ENCODE data around the gene TRIOBP. TPM values are rescaled to one million over a fixed set of nuclear protein-coding genes. Genes with fewer than 3 reads are reported as not detected.

TRIOBP gene
- total RNA-seq (10 to 100 TPM; 15.0 to 43.0 (median 25.7) TPM), polyA plus RNA-seq (10 to 100 TPM in 1 of 2 donors, 1 to 10 TPM in 1; 6.7 to 15.4 TPM), total RNA-seq (31.5 reads per million, percentile 61 among the genes with 10 or more reads in this experiment)

GRCh38 chr22:37696657-37697537, at the start of gene TRIOBP:
Gene TRIOBP, plus strand, starts transcription at chr22:37697048. Its CDS starts 4,318 bp downstream, at chr22:37701366.
- intact Hi-C loops (cut with micrococcal nuclease): loop anchor here in 1 of 2 donors (1.0 to 2.0 kb wide), 2 partner anchors 39 to 50 kb away; partner anchors contain the start of gene PDXP
- no peaks in the 10 kb centered on the region for H3K9me3 ChIP-seq (ENCODE audit: control insufficient read depth in 2 of 3, low read length in 3 of 3)
- H3K27me3 ChIP-seq (ENCODE audit: control insufficient read depth in 2 of 2, insufficient read depth in 2 of 2, low read length in 2 of 2): no peaks in the 10 kb centered on the region
- DNase-seq (peak; percentile 73 to 95 (median 81)), ATAC-seq (peak; percentile 100)
- no peak within 1 kb of the TSS for H3K4me3 ChIP-seq (ENCODE audit: low read length)
- Mint-ChIP-seq H3K36me3 (peaks cover 4 to 21% (median 6%) of the 10 kb centered on the region in 5 donors), H3K4me1 (peaks cover 12 to 23% (median 15%) of the 10 kb centered on the region in 7 donors), H3K27me3 (no peaks in the 10 kb centered on the region), H3K27ac (peak within 1 kb of the TSS in 5 of 9 donors; percentile 12 to 83 (median 59)), H3K9me3 (no peaks in the 10 kb centered on the region), H3K4me3 (peak within 1 kb of the TSS in 9 of 10 donors; percentile 36 to 73 (median 69))
- peaks cover 0 to 14% of the 10 kb centered on the region in 2 donors for H3K4me1 ChIP-seq (ENCODE audit: control insufficient read depth in 2 of 2, insufficient read depth in 2 of 2, low read length in 2 of 2)
- H3K36me3 ChIP-seq (ENCODE audit: control insufficient read depth in 2 of 3, insufficient read depth in 3 of 3, low read length in 3 of 3): peaks cover 0 to 24% (median 0%) of the 10 kb centered on the region in 3 experiments
- POLR2A ChIA-PET: interaction anchor here (0.8 kb wide), 1 partner anchor 38 kb away, joined by 3 read pairs; the partner anchor contains the start of gene PDXP
- no peak within 1 kb of the TSS for H3K27ac ChIP-seq (ENCODE audit: low read depth, low read length)
- CTCF ChIA-PET: interaction anchor here (0.6 to 1.4 kb wide), 3 partner anchors 54 to 714 kb away, joined by 3 to 5 read pairs (median 4); no protein-coding TSS in a partner anchor

- Mint-ChIP-seq H3K4me3 (no peak overlapping the region), H3K9me3 (no peaks in the 10 kb centered on the region), H3K36me3 (peaks cover 0 to 29% (median 13%) of the 10 kb centered on the region in 5 donors), H3K4me1 (peaks cover 11 to 34% (median 17%) of the 10 kb centered on the region in 7 donors), H3K27me3 (no peaks in the 10 kb centered on the region), H3K27ac (no peak overlapping the region)
- POLR2A ChIA-PET: interaction anchor here (1.0 to 6.1 kb wide), 3 partner anchors 11 to 30 kb away, joined by 3 to 62 read pairs (median 15); partner anchors contain the start of genes LGALS1 and PDXP
- Histone ChIP-seq H3K27ac (ENCODE audit: low read depth, low read length) (no peak overlapping the region), H3K4me3 (ENCODE audit: low read length) (no peak overlapping the region), H3K27me3 (ENCODE audit: control insufficient read depth in 2 of 2, insufficient read depth in 2 of 2, low read length in 2 of 2) (no peaks in the 10 kb centered on the region), H3K36me3 (ENCODE audit: control insufficient read depth in 2 of 3, insufficient read depth in 3 of 3, low read length in 3 of 3) (peaks cover 41 to 100% (median 50%) of the 10 kb centered on the region in 3 experiments), H3K9me3 (ENCODE audit: control insufficient read depth in 2 of 3, low read length in 3 of 3) (no peaks in the 10 kb centered on the region), H3K4me1 (ENCODE audit: control insufficient read depth in 2 of 2, insufficient read depth in 2 of 2, low read length in 2 of 2) (peaks cover 15% of the 10 kb centered on the region in 2 donors)
- intact Hi-C loops (cut with micrococcal nuclease): no loop called here
- CTCF ChIA-PET: interaction anchor here (1.2 kb wide), 1 partner anchor 14 kb away, joined by 4 read pairs; no protein-coding TSS in a partner anchor
- ATAC-seq: no peak
- DNase-seq: no peak
Measured at GRCh38 chr22:37647317-37647716, 49.5 kb upstream of the TRIOBP start.

GRCh38 chr22:37647928-37648327, 48.9 kb upstream of the TRIOBP start:
- POLR2A ChIA-PET: interaction anchor here (1.0 to 3.0 kb wide), 2 partner anchors 10 to 20 kb away, joined by 3 to 15 read pairs; partner anchors contain the start of gene PDXP
- peaks cover 0 to 28% (median 13%) of the 10 kb centered on the region in 5 donors for H3K36me3 Mint-ChIP-seq
- no peak overlapping the region for H3K27ac ChIP-seq (ENCODE audit: low read depth, low read length)
- DNase-seq (no peak), ATAC-seq (no peak)
- no peak overlapping the region for H3K4me3 ChIP-seq (ENCODE audit: low read length)
- CTCF ChIA-PET: interaction anchor here (0.9 to 1.4 kb wide), 3 partner anchors 10 to 13 kb away, joined by 3 to 4 read pairs (median 4); partner anchors contain the start of gene PDXP
- no peaks in the 10 kb centered on the region for H3K9me3 Mint-ChIP-seq
- H3K27ac Mint-ChIP-seq: peak overlapping the region in 2 of 9 donors; percentile 9 to 38
- H3K9me3 ChIP-seq (ENCODE audit: control insufficient read depth in 2 of 3, low read length in 3 of 3): no peaks in the 10 kb centered on the region
- intact Hi-C loops (cut with micrococcal nuclease): no loop called here
- H3K4me1 ChIP-seq (ENCODE audit: control insufficient read depth in 2 of 2, insufficient read depth in 2 of 2, low read length in 2 of 2): peaks cover 9 to 10% of the 10 kb centered on the region in 2 donors
- H3K36me3 ChIP-seq (ENCODE audit: control insufficient read depth in 2 of 3, insufficient read depth in 3 of 3, low read length in 3 of 3): peaks cover 39 to 98% (median 51%) of the 10 kb centered on the region in 3 experiments
- peaks cover 6 to 29% (median 13%) of the 10 kb centered on the region in 7 donors for H3K4me1 Mint-ChIP-seq
- H3K27me3 ChIP-seq (ENCODE audit: control insufficient read depth in 2 of 2, insufficient read depth in 2 of 2, low read length in 2 of 2): no peaks in the 10 kb centered on the region
- H3K4me3 Mint-ChIP-seq: no peak overlapping the region
- no peaks in the 10 kb centered on the region for H3K27me3 Mint-ChIP-seq

GRCh38 chr22:37650463-37651136, 46.2 kb upstream of the TRIOBP start:
- no peaks in the 10 kb centered on the region for H3K4me1 ChIP-seq (ENCODE audit: control insufficient read depth in 2 of 2, insufficient read depth in 2 of 2, low read length in 2 of 2)
- H3K36me3 ChIP-seq (ENCODE audit: control insufficient read depth in 2 of 3, insufficient read depth in 3 of 3, low read length in 3 of 3): peaks cover 21 to 90% (median 46%) of the 10 kb centered on the region in 3 experiments
- H3K27me3 ChIP-seq (ENCODE audit: control insufficient read depth in 2 of 2, insufficient read depth in 2 of 2, low read length in 2 of 2): no peaks in the 10 kb centered on the region
- ATAC-seq (no peak), DNase-seq (no peak)
- no peaks in the 10 kb centered on the region for H3K27me3 Mint-ChIP-seq
- intact Hi-C loops (cut with micrococcal nuclease): loop anchor here in 1 of 2 donors (10.0 kb wide), 1 partner anchor 194 kb away; the partner anchor contains the start of genes ANKRD54 and EIF3L
- no peak overlapping the region for H3K4me3 Mint-ChIP-seq
- H3K27ac ChIP-seq (ENCODE audit: low read depth, low read length): no peak overlapping the region
- H3K9me3 Mint-ChIP-seq: no peaks in the 10 kb centered on the region
- H3K4me3 ChIP-seq (ENCODE audit: low read length): no peak overlapping the region
- ChIA-PET POLR2A (interaction anchor here (1.1 kb wide), 4 partner anchors 8 to 33 kb away, joined by 3 to 4 read pairs (median 3); partner anchors contain the start of gene PDXP), CTCF (no interaction called here)
- no peak overlapping the region for H3K27ac Mint-ChIP-seq
- peaks cover 0 to 12% (median 0%) of the 10 kb centered on the region in 7 donors for H3K4me1 Mint-ChIP-seq
- peaks cover 0 to 25% (median 5%) of the 10 kb centered on the region in 5 donors for H3K36me3 Mint-ChIP-seq
- H3K9me3 ChIP-seq (ENCODE audit: control insufficient read depth in 2 of 3, low read length in 3 of 3): no peaks in the 10 kb centered on the region

- CTCF ChIA-PET: interaction anchor here (0.6 to 5.4 kb wide), 2 partner anchors 12 to 24 kb away, joined by 3 to 36 read pairs; no protein-coding TSS in a partner anchor
Measured at GRCh38 chr22:37654563-37655251, 42.1 kb upstream of the TRIOBP start.

More at GRCh38 chr22:37654563-37655251, 42.1 kb upstream of the TRIOBP start:
- Histone ChIP-seq H3K27me3 (ENCODE audit: control insufficient read depth in 2 of 2, insufficient read depth in 2 of 2, low read length in 2 of 2) (no peaks in the 10 kb centered on the region), H3K36me3 (ENCODE audit: control insufficient read depth in 2 of 3, insufficient read depth in 3 of 3, low read length in 3 of 3) (peaks cover 14 to 49% (median 30%) of the 10 kb centered on the region in 3 experiments), H3K27ac (ENCODE audit: low read depth, low read length) (no peak overlapping the region), H3K4me1 (ENCODE audit: control insufficient read depth in 2 of 2, insufficient read depth in 2 of 2, low read length in 2 of 2) (peaks cover 13% of the 10 kb centered on the region in 2 donors), H3K4me3 (ENCODE audit: low read length) (no peak overlapping the region), H3K9me3 (ENCODE audit: control insufficient read depth in 2 of 3, low read length in 3 of 3) (no peaks in the 10 kb centered on the region)
- Mint-ChIP-seq H3K27me3 (no peaks in the 10 kb centered on the region), H3K9me3 (no peaks in the 10 kb centered on the region), H3K4me1 (peaks cover 9 to 21% (median 16%) of the 10 kb centered on the region in 7 donors), H3K27ac (peak overlapping the region in 3 of 9 donors; percentile 38 to 56 (median 42)), H3K36me3 (peaks cover 0 to 14% (median 5%) of the 10 kb centered on the region in 5 donors), H3K4me3 (no peak overlapping the region)
- intact Hi-C loops (cut with micrococcal nuclease): loop anchor here in 1 of 2 donors (10.0 kb wide), 1 partner anchor 190 kb away; the partner anchor contains the start of genes ANKRD54 and EIF3L
- DNase-seq: no peak
- ATAC-seq: no peak
- POLR2A ChIA-PET: interaction anchor here (1.1 to 6.4 kb wide), 3 partner anchors 12 to 19 kb away, joined by 3 to 142 read pairs (median 5); partner anchors contain the start of gene LGALS1
